PC-9 (cell line): ENCODE results near the gene PKP3. TPM values are rescaled to one million over a fixed set of nuclear protein-coding genes. Genes with fewer than 3 reads are reported as not detected.

Experiments
- BruUV-seq: library from RNA; stranded (reverse); fragments of 400-500 nt; replicated peaks from 2 replicates; lab custom pipeline; 2021; lab: Mats Ljungman, UMichigan
- CTCF ChIA-PET: fragments of 300-600 bp; sonication (Branson Sonifier 250); formaldehyde crosslinking; loops from one replicate; lab custom pipeline; 2022; ENCODE audit warnings: antibody characterized with exemption; lab: Charles Lee
- POLR2A ChIA-PET: fragments of 300-600 bp; sonication (Branson Sonifier 250); formaldehyde crosslinking; loops from one replicate; lab custom pipeline; 2022; ENCODE audit warnings: antibody characterized with exemption; ENCODE audit not compliant: unreplicated experiment; lab: Charles Lee
- DNase-seq, 2 experiments: peaks; one replicate each; pipeline versions ENCODE4 v3.0.0 to v3.0.0-alpha.2; 2015 to 2022; ENCODE audit warnings: mixed read lengths in 1 of 2
- H2AFZ ChIP-seq: fragments of 200-600 bp; sonication (generic); 2 replicates; pipeline ENCODE4 v1.8.1; 2017; ENCODE audit warnings: antibody characterized with exemption
- H3F3A ChIP-seq: fragments of 200-600 bp; sonication (generic); 2 replicates; pipeline ENCODE4 v1.8.1; 2017; ENCODE audit warnings: antibody characterized with exemption, mild to moderate bottlenecking, low read depth; ENCODE audit not compliant: insufficient read depth
- H3K27ac ChIP-seq: fragments of 200-600 bp; sonication (generic); 2 replicates; pipeline ENCODE4 v1.6.1; 2016; ENCODE audit warnings: mixed run types
- H3K27me3 ChIP-seq: fragments of 200-600 bp; sonication (generic); 2 replicates; pipeline ENCODE4 v1.6.1; 2016; ENCODE audit warnings: low read depth, mixed run types; ENCODE audit not compliant: insufficient read depth
- H3K36me3 ChIP-seq: fragments of 200-600 bp; sonication (generic); 2 replicates; pipeline ENCODE4 v1.6.1; 2016; ENCODE audit warnings: low read depth, mixed run types
- H3K4me1 ChIP-seq: fragments of 200-600 bp; sonication (generic); replicated peaks from 2 replicates; pipeline ENCODE4 v1.6.1; 2016; ENCODE audit warnings: mixed run types; ENCODE audit not compliant: insufficient read depth
- H3K4me2 ChIP-seq: fragments of 200-600 bp; sonication (generic); 2 replicates; pipeline ENCODE4 v1.6.1; 2017; ENCODE audit warnings: mixed run types
- H3K4me3 ChIP-seq: fragments of 200-600 bp; sonication (generic); 2 replicates; pipeline ENCODE4 v1.6.1; 2016; ENCODE audit warnings: mixed run types
- H3K79me2 ChIP-seq: fragments of 200-600 bp; sonication (generic); 2 replicates; pipeline ENCODE4 v1.6.1; 2017; ENCODE audit warnings: low read depth, mixed run types
- H3K9me2 ChIP-seq: fragments of 200-600 bp; sonication (generic); 2 replicates; pipeline ENCODE4 v1.8.1; 2017; ENCODE audit warnings: mild to moderate bottlenecking; ENCODE audit not compliant: insufficient read depth
- H3K9me3 ChIP-seq: fragments of 200-600 bp; sonication (generic); 2 replicates; pipeline ENCODE4 v1.8.1; 2016; ENCODE audit warnings: low read depth; ENCODE audit not compliant: insufficient read depth
- H4K20me1 ChIP-seq: fragments of 200-600 bp; sonication (generic); 2 replicates; pipeline ENCODE4 v1.8.1; 2017; ENCODE audit not compliant: insufficient read depth
- EZH2 ChIP-seq: fragments of 200-600 bp; sonication (generic); IDR thresholded peaks from 2 replicates; pipeline ENCODE4 v1.8.0; 2017; ENCODE audit warnings: antibody characterized with exemption, low read depth
- intact Hi-C: fragments of 100-400 bp; cut with micrococcal nuclease; formaldehyde crosslinking; loops from one replicate; pipeline ENCODE4 v1.10.0; 2022; ENCODE audit not compliant: unreplicated experiment
- total RNA-seq: library from RNA; stranded (reverse); gene quantifications from 2 replicates; pipeline ENCODE4 v1.2.3, GENCODE V29; 2021
- TF ChIP-seq, protein P1 (sequence below): fragments of 200-600 bp; sonication (generic); conservative IDR thresholded peaks from 2 replicates; pipeline ENCODE4 v1.6.1; 2017; ENCODE audit warnings: mixed run types, antibody characterized with exemption, mild to moderate bottlenecking, moderate library complexity

Gene PKP3
- total RNA-seq, 1 experiment from 2014 or later = 83.7 TPM

DNA sequence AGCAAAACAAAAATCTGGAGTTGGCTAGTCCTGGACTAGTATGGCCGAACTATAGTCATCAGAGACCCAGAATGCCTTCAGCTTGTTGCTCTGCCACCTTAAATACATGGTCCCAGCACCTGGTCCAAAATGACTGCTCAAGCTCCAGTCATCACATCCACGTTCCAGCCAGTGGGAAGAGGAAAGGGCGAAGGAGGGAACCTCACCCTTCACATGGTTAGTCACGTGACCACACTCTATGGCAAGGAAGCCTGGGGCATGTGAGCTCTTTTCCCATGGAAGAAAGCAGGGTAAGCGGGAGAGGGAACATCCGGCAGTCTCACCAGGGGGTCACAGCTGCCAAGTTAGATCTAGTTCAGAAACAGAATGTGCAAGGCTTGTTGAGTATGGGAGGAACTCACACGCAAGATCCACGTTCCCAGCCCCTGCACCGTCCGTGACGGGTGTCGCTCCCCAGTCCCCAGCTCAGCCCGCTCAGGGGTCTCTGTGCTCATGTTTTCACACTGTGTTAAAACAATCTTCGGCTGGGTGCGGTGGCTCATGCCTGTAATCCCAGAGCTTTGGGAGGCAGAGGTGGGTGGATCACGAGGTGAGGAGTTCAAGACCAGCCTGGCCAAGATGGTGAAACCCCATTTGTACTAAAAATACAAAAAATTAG is 49.7 kb downstream of the PKP3 start:
- Histone ChIP-seq H3F3A (peaks cover 3% of the 10 kb centered on the region; the same call in 1 of the 2 replicates), H2AFZ (no peak overlapping the region), H4K20me1 (no peaks in the 10 kb centered on the region), H3K4me3 (no peak overlapping the region), H3K4me1 (0 out of 2 replicates have a peak, but pooled peaks cover 3% of the 10 kb centered on the region), H3K79me2 (no peaks in the 10 kb centered on the region), H3K4me2 (no peak overlapping the region), H3K27me3 (no peaks in the 10 kb centered on the region), H3K9me3 (no peaks in the 10 kb centered on the region), H3K27ac (no peak overlapping the region), H3K36me3 (no peaks in the 10 kb centered on the region), H3K9me2 (no peaks in the 10 kb centered on the region)
- no peak for DNase-seq
- TF ChIP-seq EZH2 = no peak
- TF ChIP-seq, protein P1, sequence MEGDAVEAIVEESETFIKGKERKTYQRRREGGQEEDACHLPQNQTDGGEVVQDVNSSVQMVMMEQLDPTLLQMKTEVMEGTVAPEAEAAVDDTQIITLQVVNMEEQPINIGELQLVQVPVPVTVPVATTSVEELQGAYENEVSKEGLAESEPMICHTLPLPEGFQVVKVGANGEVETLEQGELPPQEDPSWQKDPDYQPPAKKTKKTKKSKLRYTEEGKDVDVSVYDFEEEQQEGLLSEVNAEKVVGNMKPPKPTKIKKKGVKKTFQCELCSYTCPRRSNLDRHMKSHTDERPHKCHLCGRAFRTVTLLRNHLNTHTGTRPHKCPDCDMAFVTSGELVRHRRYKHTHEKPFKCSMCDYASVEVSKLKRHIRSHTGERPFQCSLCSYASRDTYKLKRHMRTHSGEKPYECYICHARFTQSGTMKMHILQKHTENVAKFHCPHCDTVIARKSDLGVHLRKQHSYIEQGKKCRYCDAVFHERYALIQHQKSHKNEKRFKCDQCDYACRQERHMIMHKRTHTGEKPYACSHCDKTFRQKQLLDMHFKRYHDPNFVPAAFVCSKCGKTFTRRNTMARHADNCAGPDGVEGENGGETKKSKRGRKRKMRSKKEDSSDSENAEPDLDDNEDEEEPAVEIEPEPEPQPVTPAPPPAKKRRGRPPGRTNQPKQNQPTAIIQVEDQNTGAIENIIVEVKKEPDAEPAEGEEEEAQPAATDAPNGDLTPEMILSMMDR = no peak
- BruUV-seq = no TSS peak
- intact Hi-C loops = no loop called here
- POLR2A ChIA-PET = interaction anchor here (0.7 kb wide), 1 partner anchor 74 kb away, joined by 4 read pairs; the partner anchor contains the start of gene B4GALNT4
- CTCF ChIA-PET = no interaction called here

DNA sequence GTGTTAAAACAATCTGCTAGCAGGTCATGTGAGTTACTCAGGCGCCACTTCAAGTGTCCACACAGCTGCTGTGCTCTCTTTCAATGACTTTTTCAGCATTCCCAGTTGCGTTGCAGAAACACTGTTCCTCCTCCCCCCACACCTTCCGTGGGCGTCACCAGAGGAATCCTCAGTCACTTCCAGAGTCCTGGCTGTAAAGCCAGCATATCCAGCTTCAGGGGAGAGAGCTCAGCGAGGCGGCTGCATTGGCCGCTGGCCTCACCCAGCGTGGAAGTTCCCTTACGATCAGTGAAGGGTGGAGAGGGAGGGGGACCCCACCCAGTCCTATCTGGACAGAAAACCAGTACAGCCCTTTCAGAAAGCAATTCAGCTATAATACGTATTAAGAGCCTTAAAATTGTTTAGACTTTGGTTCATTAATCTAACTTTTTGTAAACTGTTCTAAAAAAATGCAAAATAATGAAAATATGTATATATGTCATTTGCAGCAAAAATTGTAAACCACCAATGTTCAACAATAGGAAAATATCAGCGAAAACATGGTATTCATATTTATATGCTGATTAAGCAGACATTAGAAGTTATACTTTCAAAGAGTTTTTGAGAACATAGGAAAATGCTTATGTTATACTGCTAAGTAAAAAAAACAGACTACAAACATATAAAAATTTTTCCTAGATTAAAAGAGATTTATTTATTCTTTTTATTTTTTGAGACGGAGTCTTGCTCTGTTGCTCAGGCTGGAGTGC is 50.6 kb downstream of the PKP3 start:
- H3K9me3 ChIP-seq = no peaks in the 10 kb centered on the region
- no peak overlapping the region for H3K27ac ChIP-seq
- no peak overlapping the region for H3K4me2 ChIP-seq
- 0 out of 2 replicates have a peak, but pooled peaks cover 5% of the 10 kb centered on the region for H3K79me2 ChIP-seq
- no peaks in the 10 kb centered on the region for H3K9me2 ChIP-seq
- no peak for TF ChIP-seq EZH2
- TF ChIP-seq, protein P1 = no peak
- intact Hi-C loops = loop anchor here (5.0 kb wide), 1 partner anchor 137 kb away; the partner anchor contains the start of gene IFITM2
- no peak overlapping the region for H3K4me3 ChIP-seq
- H3K4me1 ChIP-seq = 0 out of 2 replicates have a peak, but pooled peaks cover 5% of the 10 kb centered on the region
- H3K27me3 ChIP-seq = no peaks in the 10 kb centered on the region
- no peaks in the 10 kb centered on the region for H4K20me1 ChIP-seq
- DNase-seq = no peak
- POLR2A ChIA-PET = interaction anchor here (0.7 kb wide), 1 partner anchor 75 kb away, joined by 4 read pairs; the partner anchor contains the start of gene B4GALNT4
- H2AFZ ChIP-seq = no peak overlapping the region
- no peaks in the 10 kb centered on the region for H3K36me3 ChIP-seq
- CTCF ChIA-PET = no interaction called here
- no TSS peak for BruUV-seq
- H3F3A ChIP-seq = peaks cover 9% of the 10 kb centered on the region; the same call in 1 of the 2 replicates

DNA sequence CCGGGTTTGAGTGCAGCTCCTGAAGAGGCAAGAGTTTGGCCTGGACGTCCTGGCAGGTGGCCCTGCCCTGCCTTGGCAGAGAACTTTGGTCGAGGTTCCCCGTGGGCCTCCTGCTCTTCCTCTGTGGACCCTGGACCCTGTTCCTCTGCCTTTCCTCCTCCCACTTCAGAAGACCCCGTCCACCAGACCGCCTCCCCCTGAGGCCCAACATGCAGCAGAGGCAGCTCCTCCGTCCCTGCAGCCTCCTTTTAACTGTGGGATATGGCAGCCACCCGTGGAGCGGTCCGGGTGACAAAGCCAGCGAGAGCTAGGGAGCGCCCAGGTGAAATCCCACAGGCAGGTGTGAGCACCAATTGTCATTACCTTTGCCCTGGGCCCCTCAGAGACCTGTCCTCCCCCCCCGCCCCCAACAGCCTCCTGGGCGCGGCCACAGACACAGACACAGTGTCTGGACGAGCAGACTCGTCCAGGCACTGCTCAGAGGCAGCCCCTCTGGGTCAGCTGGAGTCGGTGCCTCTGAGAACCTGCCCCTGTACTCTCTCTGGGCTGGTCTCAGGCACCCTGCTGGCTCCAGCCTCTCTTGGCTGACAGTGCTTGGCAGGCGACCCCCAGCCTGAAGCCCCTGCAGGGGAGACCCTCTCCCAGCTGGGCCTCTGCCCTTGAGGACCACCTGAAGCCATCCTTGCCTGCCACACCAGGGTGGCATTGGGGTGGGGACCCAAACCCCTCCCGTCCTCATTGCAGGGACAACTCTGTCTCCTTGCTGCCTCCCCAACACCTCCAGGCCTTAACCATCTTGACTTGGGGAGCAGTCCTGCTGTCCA is 52.0 kb downstream of the PKP3 start:
- peaks cover 13% of the 10 kb centered on the region; the same call in 1 of the 2 replicates for H3K79me2 ChIP-seq
- ChIA-PET CTCF (no interaction called here), POLR2A (no interaction called here)
- peaks cover 9% of the 10 kb centered on the region; the same call in 1 of the 2 replicates for H3F3A ChIP-seq
- no peaks in the 10 kb centered on the region for H3K36me3 ChIP-seq
- no peak for DNase-seq
- no peak overlapping the region for H2AFZ ChIP-seq
- no peaks in the 10 kb centered on the region for H4K20me1 ChIP-seq
- 0 out of 2 replicates have a peak, but pooled peaks cover 5% of the 10 kb centered on the region for H3K4me1 ChIP-seq
- no peaks in the 10 kb centered on the region for H3K9me2 ChIP-seq
- TF ChIP-seq EZH2 = no peak
- TF ChIP-seq, protein P1 = no peak
- no peaks in the 10 kb centered on the region for H3K27me3 ChIP-seq
- H3K9me3 ChIP-seq = no peaks in the 10 kb centered on the region
- no TSS peak for BruUV-seq
- H3K4me3 ChIP-seq = no peak overlapping the region
- intact Hi-C loops = loop anchor here (5.0 kb wide), 1 partner anchor 139 kb away; the partner anchor contains the start of gene IFITM2
- H3K27ac ChIP-seq = no peak overlapping the region
- no peak overlapping the region for H3K4me2 ChIP-seq
